ENCODE data around the gene MGP.

MGP gene

GRCh38 chr12:14893506-14894250, 8.0 kb upstream of the MGP start:
- TF ChIP-seq CTCF (IDR thresholded peaks at IDR 0.05; ENCODE audit: insufficient read depth, low read depth, low read length, missing control alignments), result no peak
- no peak for DNase-seq (ENCODE audit: low read depth)
- H3K4me3 ChIP-seq (ENCODE audit: low read length), result no peak overlapping the region

GRCh38 chr12:14892726-14893505, 7.3 kb upstream of the MGP start:
- no peak for DNase-seq (ENCODE audit: low read depth)
- no peak overlapping the region for H3K4me3 ChIP-seq (ENCODE audit: low read length)
- peak; percentile 12 for TF ChIP-seq CTCF (IDR thresholded peaks at IDR 0.05; ENCODE audit: insufficient read depth, low read depth, low read length, missing control alignments)

GRCh38 chr12:14890701-14891100, 5.0 kb upstream of the MGP start:
- TF ChIP-seq CTCF (IDR thresholded peaks at IDR 0.05; ENCODE audit: insufficient read depth, low read depth, low read length, missing control alignments), result no peak
- DNase-seq (ENCODE audit: low read depth), result no peak

GRCh38 chr12:14886271-14886670, 617 bp upstream of the MGP start:
- DNase-seq (ENCODE audit: low read depth), result peak; percentile 28
- no peak overlapping the region for H3K4me3 ChIP-seq (ENCODE audit: low read length)
- TF ChIP-seq CTCF (IDR thresholded peaks at IDR 0.05; ENCODE audit: insufficient read depth, low read depth, low read length, missing control alignments), result no peak

More at GRCh38 chr12:14890701-14891100, 5.0 kb upstream of the MGP start:
- no peak overlapping the region for H3K4me3 ChIP-seq (ENCODE audit: low read length)

- H3K4me3 ChIP-seq (ENCODE audit: low read length), result no peak overlapping the region
- DNase-seq (ENCODE audit: low read depth), result peak; percentile 68
- TF ChIP-seq CTCF (IDR thresholded peaks at IDR 0.05; ENCODE audit: insufficient read depth, low read depth, low read length, missing control alignments), result no peak
Measured at GRCh38 chr12:14884458-14884878, 1.2 kb downstream of the MGP start.

GRCh38 chr12:14883686-14884085, 2.0 kb downstream of the MGP start:
- no peak for DNase-seq (ENCODE audit: low read depth)
- TF ChIP-seq CTCF (IDR thresholded peaks at IDR 0.05; ENCODE audit: insufficient read depth, low read depth, low read length, missing control alignments), result no peak
- H3K4me3 ChIP-seq (ENCODE audit: low read length), result no peak overlapping the region
